Transverse colon (tissue), 4 donors: ENCODE data around the gene SYPL1. TPM values are rescaled to one million over a fixed set of nuclear protein-coding genes. Genes with fewer than 3 reads are reported as not detected.

Experiments
- DNase-seq: peaks from one replicate; pipeline ENCODE4 v3.0.0-alpha.2; 2019
- H3K27ac ChIP-seq, 4 donors: fragments of 200-600 bp; sonication (generic); 2 replicates each; pipeline ENCODE4 v1.5.1; 2016 to 2018; ENCODE audit warnings: inconsistent platforms in 4 of 4
- H3K27me3 ChIP-seq: fragments of 200-600 bp; sonication (generic); 2 replicates; pipeline ENCODE4 v1.5.1; 2017; ENCODE audit warnings: inconsistent platforms
- H3K36me3 ChIP-seq, 4 donors: fragments of 200-600 bp; sonication (generic); 2 replicates each; pipeline ENCODE4 v1.5.1; 2017 to 2019; ENCODE audit warnings: inconsistent platforms in 4 of 4
- H3K4me1 ChIP-seq, 4 donors: fragments of 200-600 bp; sonication (generic); 2 replicates each; pipeline ENCODE4 v1.5.1; 2017 to 2020; ENCODE audit warnings: inconsistent platforms in 4 of 4
- H3K4me3 ChIP-seq, 4 donors: fragments of 200-600 bp; sonication (generic); 1 replicate in 1 of 4; 2 replicates in 3 of 4; pipeline versions ENCODE4 v1.5.1 to v1.6.1; 2017 to 2019; ENCODE audit warnings: inconsistent platforms in 4 of 4
- H3K9me3 ChIP-seq, 2 donors: fragments of 200-600 bp; sonication (generic); 2 replicates each; pipeline ENCODE4 v1.5.1; 2017 to 2019; ENCODE audit warnings: inconsistent platforms in 2 of 2
- CTCF ChIP-seq, 5 experiments: fragments of 200-600 bp in 3 of 5; fragments of 450-650 bp in 2 of 5; sonication (generic) in 3 of 5; IDR thresholded peaks; 1 replicate in 2 of 5; 2 replicates in 3 of 5; pipeline ENCODE4 v1.5.1; 2016 to 2017; ENCODE audit warnings: antibody characterized with exemption in 5 of 5, inconsistent platforms in 3 of 5, mild to moderate bottlenecking in 2 of 5, moderate library complexity in 1 of 5
- EP300 ChIP-seq: sonication (generic); formaldehyde crosslinking; IDR thresholded peaks from one replicate; pipeline ENCODE4 v1.6.1; 2017; ENCODE audit warnings: antibody characterized with exemption, low read depth
- POLR2A ChIP-seq: fragments of 450-650 bp; IDR thresholded peaks from one replicate; pipeline ENCODE4 v1.6.1; 2016; ENCODE audit warnings: antibody characterized with exemption, mild to moderate bottlenecking, moderate library complexity
- POLR2AphosphoS5 ChIP-seq, 3 donors: sonication (generic); formaldehyde crosslinking; IDR thresholded peaks; one replicate each; pipeline ENCODE4 v1.6.1; 2016; ENCODE audit warnings: antibody characterized with exemption in 3 of 3
- WGBS, 2 donors: methylation state at CpG; one replicate each; pipeline ENCODE4 v1.1.5; 2018; ENCODE audit warnings: low coverage in 1 of 2; 5-methylcytosine and 5-hydroxymethylcytosine counted together
- in situ Hi-C, 4 donors: fragments of 200-750 bp; cut with MboI; loops; one replicate each; pipeline versions ENCODE4 v1.15.0 to v1.15.1; 2017; ENCODE audit warnings: low sequenced_read_pairs in 3 of 4, low pct_ligation_motif_present in 1 of 4, low pct_unique_long_range_greater_than_20kb in 1 of 4
- intact Hi-C: fragments of 100-400 bp; cut with DNase I; formaldehyde crosslinking; loops from one replicate; pipeline ENCODE4 v1.15.1; 2023; ENCODE audit warnings: low total_unique reads
- total RNA-seq, 4 donors: library from RNA; depleted of rRNA; stranded (reverse); fragments of >200 nt; gene quantifications; one replicate each; pipeline ENCODE4 v1.1.0, GENCODE V29; 2016

The SYPL1 gene
- total RNA-seq, 4 donors from 2014 or later = 36.7 to 81.8 (median 59.5) TPM

GRCh38 chr7:106082087-106082854 lies 29.8 kb downstream of the SYPL1 start:
- Histone ChIP-seq H3K9me3 (no peaks in the 10 kb centered on the region), H3K4me1 (no peaks in the 10 kb centered on the region), H3K4me3 (no peak overlapping the region), H3K36me3 (no peaks in the 10 kb centered on the region), H3K27me3 (no peaks in the 10 kb centered on the region), H3K27ac (no peak overlapping the region)
- no peak for TF ChIP-seq POLR2A
- no peak for TF ChIP-seq POLR2AphosphoS5 (IDR thresholded peaks at IDR 0.05)
- no peak for TF ChIP-seq EP300
- no peak for TF ChIP-seq CTCF (IDR thresholded peaks at IDR 0.05)
- 89 to 91% methylated on average over 18 of the region's 18 CpGs for WGBS, 2 donors
- DNase-seq = no peak
- intact Hi-C loops (no loop called here), in situ Hi-C loops (no loop called here)

DNA sequence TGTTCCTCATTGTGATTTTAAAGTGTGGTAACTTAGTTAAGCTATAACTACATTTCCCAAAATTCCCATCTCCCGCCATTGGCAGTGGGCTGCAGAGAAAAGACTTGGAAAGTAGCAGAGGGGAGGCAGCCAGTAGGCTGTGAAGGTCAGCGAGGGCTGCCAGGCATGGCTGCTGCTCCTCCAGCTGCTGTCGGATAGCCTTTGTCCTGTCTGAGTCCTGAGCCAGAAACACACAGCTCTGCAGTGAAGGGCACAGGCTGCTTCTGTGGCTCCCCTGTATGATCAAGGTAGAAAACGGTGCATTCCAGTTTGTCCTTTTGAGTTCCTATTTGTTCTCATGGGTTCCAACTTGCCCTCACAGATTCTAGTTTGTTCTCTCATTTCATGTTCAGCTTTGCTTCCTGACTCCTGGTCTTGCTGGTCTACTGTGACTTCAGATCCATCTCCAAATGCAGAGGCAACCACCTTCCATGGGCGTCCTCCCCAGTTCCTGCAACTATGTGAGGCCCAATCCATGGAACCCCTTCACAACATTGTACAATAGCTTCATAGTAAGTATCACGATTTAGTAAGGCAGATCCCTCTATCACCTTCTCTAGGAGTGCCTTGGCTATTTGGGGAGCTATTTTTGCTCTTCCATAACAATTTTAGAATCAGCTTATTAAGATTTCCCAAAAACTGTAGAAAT lies 31.7 kb downstream of the SYPL1 start:
- Histone ChIP-seq H3K9me3 (no peaks in the 10 kb centered on the region), H3K4me3 (no peak overlapping the region), H3K36me3 (no peaks in the 10 kb centered on the region), H3K4me1 (no peaks in the 10 kb centered on the region), H3K27me3 (no peaks in the 10 kb centered on the region), H3K27ac (no peak overlapping the region)
- WGBS, 2 donors = 91 to 92% methylated on average over 3 to 6 of the region's 6 CpGs
- intact Hi-C loops (no loop called here), in situ Hi-C loops (no loop called here)
- DNase-seq = no peak
- TF ChIP-seq CTCF (IDR thresholded peaks at IDR 0.05) = no peak
- no peak for TF ChIP-seq POLR2A
- no peak for TF ChIP-seq EP300
- no peak for TF ChIP-seq POLR2AphosphoS5 (IDR thresholded peaks at IDR 0.05)

GRCh38 chr7:106076537-106076936 lies 35.6 kb downstream of the SYPL1 start:
- no peak for DNase-seq
- Histone ChIP-seq H3K4me3 (no peak overlapping the region), H3K27ac (no peak overlapping the region), H3K27me3 (no peaks in the 10 kb centered on the region), H3K4me1 (peaks cover 8 to 30% (median 19%) of the 10 kb centered on the region in 4 donors), H3K9me3 (no peaks in the 10 kb centered on the region), H3K36me3 (no peaks in the 10 kb centered on the region)
- in situ Hi-C loops = no loop called here
- intact Hi-C loops = no loop called here
- no peak for TF ChIP-seq POLR2A
- no peak for TF ChIP-seq POLR2AphosphoS5 (IDR thresholded peaks at IDR 0.05)
- TF ChIP-seq CTCF (IDR thresholded peaks at IDR 0.05) = no peak
- TF ChIP-seq EP300 = no peak
- WGBS, 2 donors = 82 to 90% methylated on average over 2 of the region's 2 CpGs

- H3K4me1 ChIP-seq = peaks cover 14 to 36% (median 24%) of the 10 kb centered on the region in 4 donors
- H3K27ac ChIP-seq = no peak overlapping the region
- no peak for TF ChIP-seq EP300
- TF ChIP-seq POLR2A = no peak
- TF ChIP-seq POLR2AphosphoS5 (IDR thresholded peaks at IDR 0.05) = no peak
- TF ChIP-seq CTCF (IDR thresholded peaks at IDR 0.05) = no peak
- H3K36me3 ChIP-seq = no peaks in the 10 kb centered on the region
- H3K4me3 ChIP-seq = no peak overlapping the region
- DNase-seq = no peak
- intact Hi-C loops = no loop called here
- H3K27me3 ChIP-seq = no peaks in the 10 kb centered on the region
- in situ Hi-C loops = no loop called here
- H3K9me3 ChIP-seq = no peaks in the 10 kb centered on the region
- 44 to 72% methylated on average over 2 of the region's 2 CpGs for WGBS, 2 donors
Measured at GRCh38 chr7:106075937-106076336, 36.2 kb downstream of the SYPL1 start.
